Ovary (tissue), 3 donors: ENCODE measurements around the gene ACP7.

Source experiments
- EP300 ChIP-seq: sonication (generic); formaldehyde crosslinking; IDR thresholded peaks from one replicate; pipeline ENCODE4 v1.6.1; 2017; ENCODE audit warnings: antibody characterized with exemption
- POLR2A ChIP-seq: fragments of 450-650 bp; IDR thresholded peaks from one replicate; pipeline ENCODE4 v1.6.1; 2017; ENCODE audit warnings: antibody characterized with exemption, mild to moderate bottlenecking, moderate library complexity
- TF ChIP-seq, protein P1 (sequence below), 3 donors: fragments of 450-650 bp in 2 of 3; fragments of 200-600 bp in 1 of 3; IDR thresholded peaks; one replicate each; pipeline versions ENCODE4 v1.5.1 to v1.8.0; 2016 to 2022; ENCODE audit warnings: antibody characterized with exemption in 3 of 3, mild to moderate bottlenecking in 1 of 3
- donor health status: DM: no; HTN: no; CAD: no.

DNA sequence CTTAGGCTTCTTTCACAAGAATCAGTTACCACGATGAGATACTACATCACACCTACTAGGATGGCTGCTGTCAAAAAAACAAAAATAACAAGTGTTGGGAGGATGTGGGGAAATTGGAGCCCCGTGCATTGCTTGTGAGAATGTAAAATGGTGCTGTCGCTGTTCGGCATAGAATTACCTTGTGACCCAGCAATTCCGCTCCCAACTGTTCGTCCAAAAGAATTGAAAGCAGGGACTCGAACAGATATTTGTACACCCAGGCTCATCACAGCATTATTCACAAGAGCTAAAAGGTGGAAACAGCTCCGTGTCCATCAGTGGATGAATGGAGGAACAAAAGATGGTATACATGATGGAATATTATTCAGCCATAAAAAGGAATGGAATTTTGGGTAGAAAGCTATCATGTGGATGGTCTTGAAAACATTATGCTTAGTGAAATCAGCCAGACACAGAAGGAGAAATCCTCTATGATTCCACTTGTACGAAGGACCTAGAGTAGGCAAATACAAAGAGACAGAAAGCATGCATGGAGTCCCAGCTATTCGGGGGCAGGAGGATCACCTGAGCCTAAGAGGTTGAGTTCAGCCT, 64.9 kb downstream of the ACP7 start:
- TF ChIP-seq POLR2A (no peak), EP300 (no peak)
- TF ChIP-seq, protein P1, sequence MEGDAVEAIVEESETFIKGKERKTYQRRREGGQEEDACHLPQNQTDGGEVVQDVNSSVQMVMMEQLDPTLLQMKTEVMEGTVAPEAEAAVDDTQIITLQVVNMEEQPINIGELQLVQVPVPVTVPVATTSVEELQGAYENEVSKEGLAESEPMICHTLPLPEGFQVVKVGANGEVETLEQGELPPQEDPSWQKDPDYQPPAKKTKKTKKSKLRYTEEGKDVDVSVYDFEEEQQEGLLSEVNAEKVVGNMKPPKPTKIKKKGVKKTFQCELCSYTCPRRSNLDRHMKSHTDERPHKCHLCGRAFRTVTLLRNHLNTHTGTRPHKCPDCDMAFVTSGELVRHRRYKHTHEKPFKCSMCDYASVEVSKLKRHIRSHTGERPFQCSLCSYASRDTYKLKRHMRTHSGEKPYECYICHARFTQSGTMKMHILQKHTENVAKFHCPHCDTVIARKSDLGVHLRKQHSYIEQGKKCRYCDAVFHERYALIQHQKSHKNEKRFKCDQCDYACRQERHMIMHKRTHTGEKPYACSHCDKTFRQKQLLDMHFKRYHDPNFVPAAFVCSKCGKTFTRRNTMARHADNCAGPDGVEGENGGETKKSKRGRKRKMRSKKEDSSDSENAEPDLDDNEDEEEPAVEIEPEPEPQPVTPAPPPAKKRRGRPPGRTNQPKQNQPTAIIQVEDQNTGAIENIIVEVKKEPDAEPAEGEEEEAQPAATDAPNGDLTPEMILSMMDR (IDR thresholded peaks at IDR 0.05): no peak
